Right lobe of liver (tissue), 6 donors: Measurements from ENCODE around the gene RFTN2. TPM values are rescaled to one million over a fixed set of nuclear protein-coding genes. Genes with fewer than 3 reads are reported as not detected.
A peak's percentile ranks its signal among the peaks of the same experiment; 100 is the strongest.

Experiments
- ATAC-seq, 4 donors: fragments of 200-7000 bp; cut with Tn5 transposase; one replicate each; pipeline ENCODE4 v1.9.1; 2020; ENCODE audit warnings: mild to moderate bottlenecking in 4 of 4, moderate library complexity in 4 of 4
- DNase-seq, 3 donors: peaks; one replicate each; pipeline ENCODE4 v3.0.0-alpha.2; 2020
- H3K27ac ChIP-seq, 3 donors: fragments of 200-600 bp; one replicate each; pipeline ENCODE4 v1.8.0; 2022
- H3K27me3 ChIP-seq, 2 donors: fragments of 200-600 bp; one replicate each; pipeline ENCODE4 v1.8.0; 2022
- H3K36me3 ChIP-seq, 4 donors: fragments of 200-600 bp; sonication (generic) in 1 of 4; one replicate each; pipeline versions ENCODE4 v1.5.1 to v1.8.0; 2017 to 2022; ENCODE audit warnings: control low read depth in 1 of 4
- H3K4me1 ChIP-seq, 4 donors: fragments of 200-600 bp; sonication (generic) in 1 of 4; one replicate each; pipeline versions ENCODE4 v1.5.1 to v1.8.0; 2017 to 2022; ENCODE audit warnings: control low read depth in 1 of 4
- H3K4me3 ChIP-seq, 3 donors: fragments of 200-600 bp; one replicate each; pipeline ENCODE4 v1.8.0; 2022
- H3K9me3 ChIP-seq, 4 donors: fragments of 200-600 bp; sonication (generic) in 1 of 4; one replicate each; pipeline versions ENCODE4 v1.5.1 to v1.8.0; 2017 to 2022; ENCODE audit warnings: control low read depth in 1 of 4
- POLR2A ChIP-seq: fragments of 450-650 bp; IDR thresholded peaks from one replicate; pipeline ENCODE4 v1.6.1; 2017; ENCODE audit warnings: antibody characterized with exemption, mild to moderate bottlenecking
- WGBS: methylation state at CpG from one replicate; pipeline ENCODE4 v1.1.6; 2018; ENCODE audit warnings: low coverage, low lambda C conversion rate; ENCODE audit not compliant: insufficient coverage; ENCODE audit errors: missing lambda C conversion rate; 5-methylcytosine and 5-hydroxymethylcytosine counted together
- intact Hi-C, 2 donors: fragments of 100-400 bp; cut with DNase I; formaldehyde crosslinking; loops; one replicate each; pipeline versions ENCODE4 v1.11.2 to v1.14.1; 2022
- total RNA-seq, 6 experiments: library from RNA; depleted of rRNA in 2 of 6; stranded (reverse); fragments of >200 nt in 2 of 6; fragmentation: NEBNext Ultra II Directional in 3 of 6; extraction: Animal tissue kit (Norgen Biotek cat#: 25700) in 3 of 6; gene quantifications; one replicate each; pipeline versions ENCODE4 v1.1.0 to v1.2.4, GENCODE V29; 2016 to 2023
- TF ChIP-seq, protein P1 (sequence below), 4 donors: fragments of 200-600 bp in 3 of 4; fragments of 450-650 bp in 1 of 4; IDR thresholded peaks; one replicate each; pipeline versions ENCODE4 v1.5.1 to v1.8.0; 2016 to 2022; ENCODE audit warnings: antibody characterized with exemption in 4 of 4, mild to moderate bottlenecking in 2 of 4
- donor health status: DM: no; HTN: yes; CAD: no.
- donor health status: DM: no; HTN: no; CAD: no.
- donor health status: DM: no; HTN: no; CAD: no.
- donor health status: DM: no; HTN: yes; CAD: no.
- donor health status: DM: no; HTN: yes; CAD: no.

RFTN2 gene
- total RNA-seq, 6 experiments from 2014 or later, result 0.58 to 1.9 (median 1.0) TPM

- TF ChIP-seq POLR2A, result no peak
- TF ChIP-seq, protein P1, sequence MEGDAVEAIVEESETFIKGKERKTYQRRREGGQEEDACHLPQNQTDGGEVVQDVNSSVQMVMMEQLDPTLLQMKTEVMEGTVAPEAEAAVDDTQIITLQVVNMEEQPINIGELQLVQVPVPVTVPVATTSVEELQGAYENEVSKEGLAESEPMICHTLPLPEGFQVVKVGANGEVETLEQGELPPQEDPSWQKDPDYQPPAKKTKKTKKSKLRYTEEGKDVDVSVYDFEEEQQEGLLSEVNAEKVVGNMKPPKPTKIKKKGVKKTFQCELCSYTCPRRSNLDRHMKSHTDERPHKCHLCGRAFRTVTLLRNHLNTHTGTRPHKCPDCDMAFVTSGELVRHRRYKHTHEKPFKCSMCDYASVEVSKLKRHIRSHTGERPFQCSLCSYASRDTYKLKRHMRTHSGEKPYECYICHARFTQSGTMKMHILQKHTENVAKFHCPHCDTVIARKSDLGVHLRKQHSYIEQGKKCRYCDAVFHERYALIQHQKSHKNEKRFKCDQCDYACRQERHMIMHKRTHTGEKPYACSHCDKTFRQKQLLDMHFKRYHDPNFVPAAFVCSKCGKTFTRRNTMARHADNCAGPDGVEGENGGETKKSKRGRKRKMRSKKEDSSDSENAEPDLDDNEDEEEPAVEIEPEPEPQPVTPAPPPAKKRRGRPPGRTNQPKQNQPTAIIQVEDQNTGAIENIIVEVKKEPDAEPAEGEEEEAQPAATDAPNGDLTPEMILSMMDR (IDR thresholded peaks at IDR 0.05), result peak; percentile 38 to 64 (median 44)
- Histone ChIP-seq H3K9me3 (no peaks in the 10 kb centered on the region), H3K27me3 (no peaks in the 10 kb centered on the region), H3K4me3 (no peak overlapping the region), H3K27ac (no peak overlapping the region), H3K4me1 (peaks cover 0 to 11% (median 2%) of the 10 kb centered on the region in 4 donors), H3K36me3 (no peaks in the 10 kb centered on the region)
- WGBS, result 72% methylated on average over 4 of the region's 4 CpGs
- DNase-seq (peak in 1 of 3 donors; percentile 37), ATAC-seq (peak; percentile 68 to 94 (median 90))
- intact Hi-C loops, result no loop called here
These were observed 60.3 kb downstream of the RFTN2 start for GRCh38 chr2:197615016-197615652.

DNA sequence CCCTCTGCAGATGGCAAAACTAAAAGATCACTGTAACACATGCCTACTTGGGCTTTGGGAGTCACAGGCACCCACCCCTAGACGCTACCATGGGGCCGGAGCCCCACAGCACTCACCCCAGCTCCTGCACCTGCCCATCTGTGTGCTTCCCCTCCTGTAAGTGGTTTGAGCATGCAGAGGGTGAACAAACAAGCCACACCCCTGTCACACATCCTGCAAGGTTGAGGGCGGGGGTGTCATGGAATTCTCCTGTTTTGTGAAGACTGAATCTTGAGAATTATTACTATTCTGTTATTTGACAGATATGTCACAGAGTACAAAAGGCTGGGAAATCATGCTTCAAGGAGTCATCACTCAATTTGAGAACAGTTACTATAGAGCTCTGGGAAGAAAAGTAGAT, 60.9 kb downstream of the RFTN2 start:
- Histone ChIP-seq H3K4me3 (no peak overlapping the region), H3K4me1 (peaks cover 0 to 11% (median 2%) of the 10 kb centered on the region in 4 donors), H3K9me3 (no peaks in the 10 kb centered on the region), H3K27me3 (no peaks in the 10 kb centered on the region), H3K27ac (no peak overlapping the region), H3K36me3 (no peaks in the 10 kb centered on the region)
- ATAC-seq (peak in 1 of 4 donors; percentile 8), DNase-seq (no peak)
- intact Hi-C loops, result no loop called here
- WGBS, result 88% methylated on average over 1 of the region's 3 CpGs
- TF ChIP-seq POLR2A, result no peak
- TF ChIP-seq, protein P1 (IDR thresholded peaks at IDR 0.05), result no peak

GRCh38 chr2:197613509-197613987, 61.8 kb downstream of the RFTN2 start:
- no peak for TF ChIP-seq POLR2A
- TF ChIP-seq, protein P1 (IDR thresholded peaks at IDR 0.05), result peak in 1 of 4 donors; percentile 20
- H3K9me3 ChIP-seq, result no peaks in the 10 kb centered on the region
- peak overlapping the region; percentile 13 to 55 (median 54) for H3K27ac ChIP-seq
- no peak for DNase-seq
- no peak overlapping the region for H3K4me3 ChIP-seq
- 5% methylated on average over 1 of the region's 1 CpG for WGBS
- intact Hi-C loops, result no loop called here
- peaks cover 0 to 11% (median 2%) of the 10 kb centered on the region in 4 donors for H3K4me1 ChIP-seq
- peak; percentile 80 to 96 (median 88) for ATAC-seq
- H3K36me3 ChIP-seq, result no peaks in the 10 kb centered on the region
- H3K27me3 ChIP-seq, result no peaks in the 10 kb centered on the region

DNA sequence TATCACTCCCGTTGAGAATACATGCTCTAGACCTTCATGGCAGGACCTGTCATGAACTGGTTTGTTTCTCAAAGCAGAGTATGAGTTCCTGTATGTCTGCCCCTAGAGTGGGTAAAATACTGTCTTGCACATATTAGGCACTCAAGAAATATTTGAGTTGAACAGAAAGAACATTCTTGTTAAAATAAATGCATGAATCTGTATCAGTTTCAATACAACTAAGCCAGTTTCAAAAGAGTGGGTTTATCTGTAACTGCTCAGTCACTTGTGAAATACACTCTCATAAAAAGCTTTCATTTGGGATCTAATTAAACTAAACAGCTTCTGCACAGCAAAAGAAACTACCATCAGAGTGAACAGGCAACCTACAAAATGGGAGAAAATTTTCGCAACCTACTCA, 69.2 kb downstream of the RFTN2 start:
- Histone ChIP-seq H3K4me1 (no peaks in the 10 kb centered on the region), H3K4me3 (no peak overlapping the region), H3K36me3 (no peaks in the 10 kb centered on the region), H3K9me3 (no peaks in the 10 kb centered on the region), H3K27me3 (no peaks in the 10 kb centered on the region), H3K27ac (no peak overlapping the region)
- TF ChIP-seq, protein P1 (IDR thresholded peaks at IDR 0.05), result no peak
- TF ChIP-seq POLR2A, result no peak
- 72% methylated on average over 2 of the region's 2 CpGs for WGBS
- no peak for DNase-seq
- ATAC-seq, result no peak
- intact Hi-C loops, result no loop called here
